NCI-H1092 treated with DMSO at 0.1 percent for 48 hours (cell line): ENCODE measurements around the gene LMLN.
"Not testable (repeated sequence)": the region's sequence is repeated elsewhere in the genome, so short reads cannot be mapped to it uniquely, and the experiment has no call there.

Experiments
- DNase-seq: peaks from one replicate; lab custom pipeline; 2025; lab: John Stamatoyannopoulos, UW

Gene LMLN

GRCh38 chr3:197957790-197958133 lies 2.3 kb upstream of the LMLN start:
- no peak for DNase-seq

GRCh38 chr3:197958346-197958745 lies 1.7 kb upstream of the LMLN start:
- DNase-seq = no peak

- DNase-seq = not testable (repeated sequence)
These were observed 1.2 kb upstream of the LMLN start for GRCh38 chr3:197958848-197959247.

GRCh38 chr3:197959500-197959890 lies 522 bp upstream of the LMLN start:
- DNase-seq = peak; percentile 14

GRCh38 chr3:197960694-197961581 lies 921 bp downstream of the LMLN start:
- no peak for DNase-seq

GRCh38 chr3:197961582-197961945 lies 1.5 kb downstream of the LMLN start:
- DNase-seq = no peak

- DNase-seq = no peak
These were observed 3.1 kb downstream of the LMLN start for GRCh38 chr3:197963019-197963637.

- DNase-seq = not testable (repeated sequence)
These were observed 7.4 kb downstream of the LMLN start for GRCh38 chr3:197967337-197967989.

GRCh38 chr3:197970588-197970987 lies 10.6 kb downstream of the LMLN start:
- no peak for DNase-seq

GRCh38 chr3:197974016-197974415 lies 14.0 kb downstream of the LMLN start:
- no peak for DNase-seq

- no peak for DNase-seq
These were observed 15.3 kb downstream of the LMLN start for GRCh38 chr3:197975311-197975710.

- no peak for DNase-seq
These were observed 23.1 kb downstream of the LMLN start for GRCh38 chr3:197983076-197983475.

GRCh38 chr3:197989651-197990050 lies 29.6 kb downstream of the LMLN start:
- DNase-seq = no peak

- DNase-seq = no peak
These were observed 34.7 kb downstream of the LMLN start for GRCh38 chr3:197994736-197995135.

GRCh38 chr3:197996855-197997254 lies 36.8 kb downstream of the LMLN start:
- no peak for DNase-seq

GRCh38 chr3:197997936-197998335 lies 37.9 kb downstream of the LMLN start:
- no peak for DNase-seq

- DNase-seq = no peak
These were observed 57.1 kb downstream of the LMLN start for GRCh38 chr3:198017090-198017489.

GRCh38 chr3:198018416-198018815 lies 58.4 kb downstream of the LMLN start:
- DNase-seq = no peak

- DNase-seq = no peak
These were observed 59.1 kb downstream of the LMLN start for GRCh38 chr3:198019115-198019514.

- no peak for DNase-seq
These were observed 61.3 kb downstream of the LMLN start for GRCh38 chr3:198021320-198021719.

GRCh38 chr3:198022604-198023003 lies 62.6 kb downstream of the LMLN start:
- DNase-seq = no peak

GRCh38 chr3:198025644-198026043 lies 65.6 kb downstream of the LMLN start:
- DNase-seq = no peak

- DNase-seq = no peak
These were observed 66.6 kb downstream of the LMLN start for GRCh38 chr3:198026620-198027019.
